Keratinocyte (primary cell): ENCODE data around the gene ETV3L.

Experiments used
- CTCF ChIP-seq, 3 experiments: IDR thresholded peaks in 1 of 3; conservative IDR thresholded peaks in 1 of 3; optimal IDR thresholded peaks in 1 of 3; 2 replicates in 2 of 3; 3 replicates in 1 of 3; pipeline versions ENCODE3 to v1.5.1; 2011; ENCODE audit warnings: low read length in 3 of 3, mild to moderate bottlenecking in 3 of 3, moderate library complexity in 2 of 3, control low read depth in 1 of 3, inconsistent platforms in 1 of 3; ENCODE audit not compliant: insufficient read depth in 2 of 3; ENCODE audit errors: extremely low read depth in 1 of 3
- EZH2 ChIP-seq: IDR thresholded peaks from one replicate; pipeline ENCODE4 v1.6.1; 2012; ENCODE audit warnings: inconsistent platforms, mild to moderate bottlenecking, low read length, moderate library complexity

GRCh38 chr1:157134442-157134841 is 34.8 kb upstream of the ETV3L start:
- TF ChIP-seq CTCF (optimal IDR thresholded peaks at IDR 0.05 in 1 of 3, IDR thresholded peaks at IDR 0.05 in 1 of 3, conservative IDR thresholded peaks at IDR 0.05 in 1 of 3; ENCODE audit: extremely low read depth in 1 of 3, insufficient read depth in 2 of 3, low read length in 3 of 3) (no peak), EZH2 (no peak)
